K562 (cell line): ENCODE measurements around the gene LRCH1. TPM values are rescaled to one million over a fixed set of nuclear protein-coding genes. Genes with fewer than 3 reads are reported as not detected.

ENCODE experiments used
- ATAC-seq: fragments of 200-7000 bp; cut with Tn5 transposase; 3 replicates; pipeline ENCODE4 v1.9.1; 2020; ENCODE audit warnings: moderate library complexity
- BruUV-seq: library from RNA; stranded (reverse); fragments of 400-500 nt; replicated peaks from 2 replicates; lab custom pipeline; 2021; lab: Mats Ljungman, UMichigan
- CTCF ChIA-PET: fragments of 300-600 bp; formaldehyde crosslinking; extraction: SDS; loops from one replicate; lab custom pipeline; 2021; ENCODE audit warnings: low intra/inter-chr PET ratio; lab: Yijun Ruan, JAX
- POLR2A ChIA-PET: fragments of 300-600, 350-650 bp; sonication (Branson Sonifier 250); formaldehyde crosslinking; extraction: SDS; loops from one replicate; lab custom pipeline; 2021; ENCODE audit warnings: antibody characterized with exemption, inconsistent platforms; lab: Yijun Ruan, JAX
- DNase-seq, 4 experiments: peaks; one replicate each; pipeline versions ENCODE4 v3.0.0 to v3.0.0-alpha.2; 2011 to 2018; ENCODE audit warnings: low spot score in 3 of 4, mixed read lengths in 3 of 4; ENCODE audit errors: extremely low read depth in 1 of 4
- FAIRE-seq: peaks from 2 replicates; lab custom pipeline; 2011; peaks lifted over from hg19 to GRCh38; lab: Jason Lieb, UNC
- H2AFZ ChIP-seq: 2 replicates; pipeline ENCODE4 v1.6.0; 2011; ENCODE audit warnings: low read depth, low read length, control low read depth, inconsistent platforms
- H3K27ac ChIP-seq: fragments of 200-600 bp; 3 replicates; pipeline ENCODE4 v1.8.0; 2011; ENCODE audit warnings: low read depth, mild to moderate bottlenecking, control low read depth, inconsistent platforms, low read length, moderate library complexity, mixed read lengths; ENCODE audit errors: extremely low read depth
- H3K27me3 ChIP-seq, 2 experiments: fragments of 300-600 bp in 1 of 2; 2 replicates in 1 of 2; 3 replicates in 1 of 2; pipeline versions ENCODE4 v1.6.0 to v1.8.0; 2011; ENCODE audit warnings: inconsistent platforms in 2 of 2, low read length in 2 of 2, mild to moderate bottlenecking in 1 of 2, mixed read lengths in 1 of 2, moderate library complexity in 1 of 2; ENCODE audit not compliant: control insufficient read depth in 2 of 2, insufficient read depth in 2 of 2
- H3K36me3 ChIP-seq: fragments of 300-600 bp; 3 replicates; pipeline ENCODE4 v1.8.0; 2011; ENCODE audit warnings: mild to moderate bottlenecking, low read length, inconsistent platforms; ENCODE audit not compliant: control insufficient read depth, insufficient read depth
- H3K4me1 ChIP-seq, 2 experiments: fragments of 200-600 bp in 1 of 2; replicated peaks in 1 of 2; 2 replicates in 1 of 2; 3 replicates in 1 of 2; pipeline versions ENCODE4 v1.5.1 to v1.8.0; 2011; ENCODE audit warnings: inconsistent platforms in 2 of 2, low read length in 2 of 2, mild to moderate bottlenecking in 1 of 2, mixed read lengths in 1 of 2, moderate library complexity in 1 of 2; ENCODE audit not compliant: control insufficient read depth in 2 of 2, insufficient read depth in 2 of 2
- H3K4me2 ChIP-seq: 2 replicates; pipeline ENCODE4 v1.6.1; 2011; ENCODE audit warnings: low read length, control low read depth, inconsistent platforms, mixed read lengths; ENCODE audit not compliant: insufficient read depth
- H3K4me3 ChIP-seq: fragments of 200-600 bp; sonication (generic), shearing (Covaris generic); 2 replicates; pipeline ENCODE4 v1.5.1; 2016; ENCODE audit warnings: control low read depth, inconsistent platforms
- H3K79me2 ChIP-seq: fragments of 200-600 bp; 3 replicates; pipeline ENCODE4 v1.8.0; 2011; ENCODE audit warnings: low read length, inconsistent platforms; ENCODE audit not compliant: control insufficient read depth, insufficient read depth
- H3K9ac ChIP-seq, 2 experiments: 2 replicates each; pipeline versions ENCODE4 v1.6.0 to v1.6.1; 2011; ENCODE audit warnings: low read depth in 2 of 2, low read length in 2 of 2, control low read depth in 1 of 2, inconsistent platforms in 1 of 2, mild to moderate bottlenecking in 1 of 2, mixed read lengths in 1 of 2; ENCODE audit not compliant: insufficient read depth in 1 of 2
- H3K9me1 ChIP-seq: one replicate; pipeline ENCODE4 v1.6.0; 2011; ENCODE audit warnings: inconsistent platforms, mild to moderate bottlenecking, low read length, moderate library complexity; ENCODE audit not compliant: control insufficient read depth, insufficient read depth
- H3K9me3 ChIP-seq: replicated peaks from 2 replicates; pipeline ENCODE4 v1.5.1; 2011; ENCODE audit warnings: low read depth, low read length, inconsistent platforms; ENCODE audit not compliant: control insufficient read depth, insufficient read depth
- H4K20me1 ChIP-seq: replicated peaks from 2 replicates; pipeline ENCODE4 v1.6.1; 2011; ENCODE audit warnings: low read length, inconsistent platforms, mixed read lengths; ENCODE audit not compliant: control insufficient read depth, insufficient read depth
- ARHGAP35 ChIP-seq: fragments of 450-650 bp; IDR thresholded peaks from 2 replicates; pipeline ENCODE4 v1.6.1; 2018; ENCODE audit not compliant: partially characterized antibody
- GMEB1 ChIP-seq: fragments of 250-450 bp; sonication (Bioruptor Pico); IDR thresholded peaks from 2 replicates; pipeline ENCODE4 v1.4.0; 2020; ENCODE audit warnings: mild to moderate bottlenecking
- GTF2E2 ChIP-seq: fragments of 200-800 bp; sonication (Bioruptor generic); IDR thresholded peaks from 2 replicates; pipeline ENCODE4 v1.6.1; 2016; ENCODE audit warnings: missing genetic modification characterization, missing compliant biosample characterization
- LEF1 ChIP-seq: fragments of 450-650 bp; IDR thresholded peaks from 2 replicates; pipeline ENCODE4 v1.6.1; 2016; ENCODE audit warnings: mild to moderate bottlenecking
- MAFK ChIP-seq: IDR thresholded peaks from 2 replicates; pipeline ENCODE4 v1.6.1; 2011; ENCODE audit warnings: low read length, improper control_type of control experiment
- MTA1 ChIP-seq: fragments of 450-650 bp; IDR thresholded peaks from 2 replicates; pipeline ENCODE4 v1.6.1; 2017; ENCODE audit warnings: borderline replicate concordance
- MTA3 ChIP-seq: fragments of 450-650 bp; formaldehyde crosslinking; IDR thresholded peaks from 2 replicates; pipeline ENCODE4 v1.6.1; 2017; ENCODE audit warnings: mild to moderate bottlenecking, borderline replicate concordance
- PREB ChIP-seq: sonication (generic); formaldehyde crosslinking; IDR thresholded peaks from 2 replicates; pipeline ENCODE4 v1.8.1; 2023; ENCODE audit warnings: mild to moderate bottlenecking, missing genetic modification reagents
- RFX1 ChIP-seq: fragments of 450-650 bp; IDR thresholded peaks from 2 replicates; pipeline ENCODE4 v1.6.1; 2016; ENCODE audit warnings: mild to moderate bottlenecking, moderate library complexity
- RREB1 ChIP-seq: fragments of 250-450 bp; sonication (Bioruptor Pico); IDR thresholded peaks from 2 replicates; pipeline ENCODE4 v1.4.0; 2020
- VEZF1 ChIP-seq: fragments of 200-800 bp; sonication (Bioruptor generic); IDR thresholded peaks from 2 replicates; pipeline ENCODE4 v1.6.1; 2017; ENCODE audit warnings: missing genetic modification characterization, missing compliant biosample characterization
- ZFP36 ChIP-seq: fragments of 150-350 bp; IDR thresholded peaks from 2 replicates; pipeline ENCODE4 v1.6.1; 2018; ENCODE audit warnings: low read length, low read depth; ENCODE audit not compliant: partially characterized antibody
- in situ Hi-C: fragments of 300-500 bp; cut with MboI; formaldehyde crosslinking; loops from 4 replicates; pipeline ENCODE4 v1.15.0; 2018; ENCODE audit warnings: inconsistent platforms, mixed read lengths
- intact Hi-C: fragments of 100-400 bp; cut with micrococcal nuclease; formaldehyde crosslinking; loops from 2 replicates; pipeline ENCODE4 v1.14.2; 2022
- polyA plus RNA-seq, 8 experiments: library from polyadenylated mRNA; depleted of rRNA in 4 of 8; stranded (reverse) in 5 of 8; unstranded in 3 of 8; fragments of >200 nt; fragmentation: Nextera tagmentation in 2 of 8; fragmentation: Illumina TruSeq in 1 of 8; extraction: Ambion mirVana in 2 of 8; extraction: Trizol in 1 of 8; gene quantifications; 2 replicates each; pipeline versions ENCODE4 v1.2.1 to v1.2.3, GENCODE V29; 2011 to 2014; ENCODE audit warnings: inconsistent platforms in 1 of 8, missing spikeins in 1 of 8
- total RNA-seq, 7 experiments: library from RNA; depleted of rRNA in 6 of 7; stranded (reverse); fragments of >200 nt in 6 of 7; fragmentation: Illumina TruSeq in 2 of 7; extraction: Trizol in 2 of 7; gene quantifications; 2 replicates each; pipeline versions ENCODE4 v1.2.1 to v1.2.3, GENCODE V29; 2011 to 2021; ENCODE audit warnings: low replicate concordance in 1 of 7

Gene LRCH1
- total and polyA plus RNA-seq, 9 of the 15 experiments (the other 6 are each of a cell fraction or from before 2014, with no cell fraction given) = 1.1 to 6.8 (median 3.7) TPM

- H3K27ac ChIP-seq = no peak overlapping the region
- POLR2A ChIA-PET = interaction anchor here (0.9 kb wide), 1 partner anchor 11 kb away, joined by 3 read pairs; no protein-coding TSS in a partner anchor
- DNase-seq (no peak), FAIRE-seq (no peak), ATAC-seq (no peak)
- TF ChIP-seq LEF1 (no peak), MAFK (no peak), RFX1 (no peak), MTA3 (no peak), MTA1 (no peak), ZFP36 (no peak), PREB (CRISPR knock-in tag) (no peak), VEZF1 (CRISPR knock-in tag) (no peak), GMEB1 (no peak), GTF2E2 (tag) (no peak), RREB1 (no peak), ARHGAP35 (no peak)
- no peaks in the 10 kb centered on the region for H3K4me1 ChIP-seq
- H3K27me3 ChIP-seq = peaks cover 2 to 12% of the 10 kb centered on the region in 2 experiments; a peak in 2 of 5 replicates
- no peak overlapping the region for H3K4me2 ChIP-seq
- H3K79me2 ChIP-seq = no peaks in the 10 kb centered on the region
- intact Hi-C loops (no loop called here), in situ Hi-C loops (no loop called here)
- H3K4me3 ChIP-seq = no peak overlapping the region
- CTCF ChIA-PET = no interaction called here
- no peaks in the 10 kb centered on the region for H3K36me3 ChIP-seq
- no peaks in the 10 kb centered on the region for H4K20me1 ChIP-seq
- H3K9ac ChIP-seq = no peak overlapping the region
- no TSS peak for BruUV-seq
- no peak overlapping the region for H2AFZ ChIP-seq
- no peaks in the 10 kb centered on the region for H3K9me1 ChIP-seq
- no peaks in the 10 kb centered on the region for H3K9me3 ChIP-seq
These were observed 30.3 kb upstream of the LRCH1 start for GRCh38 chr13:46522748-46523030.
